ENCODE data around the gene TPH2. TPM values are rescaled to one million over a fixed set of nuclear protein-coding genes. Genes with fewer than 3 reads are reported as not detected.

Gene TPH2
- total RNA-seq, 1 experiment from 2014 or later: 0.83 TPM

GRCh38 chr12:71955970-71956369 is 17.3 kb downstream of the TPH2 start (continued):
- TF ChIP-seq CREM (CRISPR knock-in tag; IDR thresholded peaks at IDR 0.05): no peak
- no peak for TF ChIP-seq FOXP4 (CRISPR knock-in tag; IDR thresholded peaks at IDR 0.05)
- TF ChIP-seq FOXJ3 (CRISPR knock-in tag; IDR thresholded peaks at IDR 0.05; ENCODE audit: borderline replicate concordance): no peak
- no peak for TF ChIP-seq ZNF281 (CRISPR knock-in tag; IDR thresholded peaks at IDR 0.05)
- TF ChIP-seq ZMAT4 (CRISPR knock-in tag; IDR thresholded peaks at IDR 0.05): no peak
- TF ChIP-seq FOXP1 (CRISPR knock-in tag; IDR thresholded peaks at IDR 0.05; ENCODE audit: borderline replicate concordance): no peak
- TF ChIP-seq AR (CRISPR knock-in tag; IDR thresholded peaks at IDR 0.05): no peak

GRCh38 chr12:71958056-71958455 is 19.4 kb downstream of the TPH2 start:
- Mint-ChIP-seq H3K36me3 (no peaks in the 10 kb centered on the region), H3K4me3 (no peak overlapping the region), H3K27ac (no peak overlapping the region), H3K27me3 (ENCODE audit: low read depth) (no peaks in the 10 kb centered on the region), H3K4me1 (peaks cover 64% of the 10 kb centered on the region), H3K9me3 (no peaks in the 10 kb centered on the region)
- POLR2A ChIA-PET: no interaction called here
- ATAC-seq: no peak
- no peak for DNase-seq (ENCODE audit: low spot score)
- CTCF ChIA-PET: interaction anchor here (1.7 kb wide), 1 partner anchor 314 kb away, joined by 8 read pairs; the partner anchor contains the start of gene TRHDE
- TF ChIP-seq MAX (CRISPR knock-in tag; IDR thresholded peaks at IDR 0.05) (no peak), GABPB1 (CRISPR knock-in tag; IDR thresholded peaks at IDR 0.05) (no peak), ESRRA (CRISPR knock-in tag; IDR thresholded peaks at IDR 0.05; ENCODE audit: borderline replicate concordance) (no peak), ATF3 (CRISPR knock-in tag; conservative IDR thresholded peaks at IDR 0.05) (no peak), ZNF671 (CRISPR knock-in tag; IDR thresholded peaks at IDR 0.05) (no peak), CREB1 (CRISPR knock-in tag; IDR thresholded peaks at IDR 0.05) (no peak), SOX15 (CRISPR knock-in tag; IDR thresholded peaks at IDR 0.05) (no peak), ZNF281 (CRISPR knock-in tag; IDR thresholded peaks at IDR 0.05) (no peak), PRDM15 (CRISPR knock-in tag; IDR thresholded peaks at IDR 0.05) (no peak), ATF2 (CRISPR knock-in tag; IDR thresholded peaks at IDR 0.05; ENCODE audit: borderline replicate concordance, low read depth) (no peak)

All from WTC11 (cell line).